Endothelial cell of umbilical vein (primary cell): ENCODE data around the gene CDS2.

Experiments
- CTCF ChIP-seq, 2 donors: IDR thresholded peaks; 1 replicate in 1 of 2; 2 replicates in 1 of 2; pipeline ENCODE4 v1.5.1; 2011; ENCODE audit warnings: low read length in 2 of 2, mild to moderate bottlenecking in 2 of 2, moderate library complexity in 2 of 2, control low read depth in 1 of 2, inconsistent platforms in 1 of 2, low read depth in 1 of 2; ENCODE audit not compliant: insufficient read depth in 1 of 2; ENCODE audit errors: extremely low read depth in 1 of 2
- POLR2AphosphoS5 ChIP-seq: IDR thresholded peaks from 2 replicates; pipeline ENCODE4 v1.6.1; 2012; ENCODE audit warnings: low read depth, mild to moderate bottlenecking, control low read depth, low read length, moderate library complexity; ENCODE audit not compliant: insufficient read depth

- TF ChIP-seq POLR2AphosphoS5 (no peak), CTCF (IDR thresholded peaks at IDR 0.05; ENCODE audit: extremely low read depth in 1 of 2, insufficient read depth in 1 of 2, low read depth in 1 of 2, low read length in 2 of 2) (peak; percentile 73 to 76)
These were observed 26.0 kb upstream of the CDS2 start for GRCh38 chr20:5100684-5101347.
